K562 (cell line): Measurements from ENCODE around the gene FAM124A.

ENCODE experiments used
- TF ChIP-seq, protein P1 (sequence below): sonication (generic); formaldehyde crosslinking; IDR thresholded peaks from 2 replicates; pipeline ENCODE4 v1.8.1; 2023; ENCODE audit warnings: mild to moderate bottlenecking, missing genetic modification reagents
- TF ChIP-seq, protein P2 (sequence below), 3 experiments: IDR thresholded peaks in 2 of 3; conservative IDR thresholded peaks in 1 of 3; 2 replicates each; pipeline ENCODE4 v1.5.1; 2011 to 2012; ENCODE audit warnings: low read length in 3 of 3, mild to moderate bottlenecking in 3 of 3, control low read depth in 2 of 3, improper control_type of control experiment in 1 of 3, inconsistent platforms in 1 of 3, low read depth in 1 of 3, mixed read lengths in 1 of 3, moderate library complexity in 1 of 3; ENCODE audit not compliant: insufficient read depth in 2 of 3

- TF ChIP-seq, protein P1, sequence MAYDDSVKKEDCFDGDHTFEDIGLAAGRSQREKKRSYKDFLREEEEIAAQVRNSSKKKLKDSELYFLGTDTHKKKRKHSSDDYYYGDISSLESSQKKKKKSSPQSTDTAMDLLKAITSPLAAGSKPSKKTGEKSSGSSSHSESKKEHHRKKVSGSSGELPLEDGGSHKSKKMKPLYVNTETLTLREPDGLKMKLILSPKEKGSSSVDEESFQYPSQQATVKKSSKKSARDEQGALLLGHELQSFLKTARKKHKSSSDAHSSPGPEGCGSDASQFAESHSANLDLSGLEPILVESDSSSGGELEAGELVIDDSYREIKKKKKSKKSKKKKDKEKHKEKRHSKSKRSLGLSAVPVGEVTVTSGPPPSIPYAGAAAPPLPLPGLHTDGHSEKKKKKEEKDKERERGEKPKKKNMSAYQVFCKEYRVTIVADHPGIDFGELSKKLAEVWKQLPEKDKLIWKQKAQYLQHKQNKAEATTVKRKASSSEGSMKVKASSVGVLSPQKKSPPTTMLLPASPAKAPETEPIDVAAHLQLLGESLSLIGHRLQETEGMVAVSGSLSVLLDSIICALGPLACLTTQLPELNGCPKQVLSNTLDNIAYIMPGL (CRISPR knock-in tag): no peak
- TF ChIP-seq, protein P2, sequence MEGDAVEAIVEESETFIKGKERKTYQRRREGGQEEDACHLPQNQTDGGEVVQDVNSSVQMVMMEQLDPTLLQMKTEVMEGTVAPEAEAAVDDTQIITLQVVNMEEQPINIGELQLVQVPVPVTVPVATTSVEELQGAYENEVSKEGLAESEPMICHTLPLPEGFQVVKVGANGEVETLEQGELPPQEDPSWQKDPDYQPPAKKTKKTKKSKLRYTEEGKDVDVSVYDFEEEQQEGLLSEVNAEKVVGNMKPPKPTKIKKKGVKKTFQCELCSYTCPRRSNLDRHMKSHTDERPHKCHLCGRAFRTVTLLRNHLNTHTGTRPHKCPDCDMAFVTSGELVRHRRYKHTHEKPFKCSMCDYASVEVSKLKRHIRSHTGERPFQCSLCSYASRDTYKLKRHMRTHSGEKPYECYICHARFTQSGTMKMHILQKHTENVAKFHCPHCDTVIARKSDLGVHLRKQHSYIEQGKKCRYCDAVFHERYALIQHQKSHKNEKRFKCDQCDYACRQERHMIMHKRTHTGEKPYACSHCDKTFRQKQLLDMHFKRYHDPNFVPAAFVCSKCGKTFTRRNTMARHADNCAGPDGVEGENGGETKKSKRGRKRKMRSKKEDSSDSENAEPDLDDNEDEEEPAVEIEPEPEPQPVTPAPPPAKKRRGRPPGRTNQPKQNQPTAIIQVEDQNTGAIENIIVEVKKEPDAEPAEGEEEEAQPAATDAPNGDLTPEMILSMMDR (IDR thresholded peaks at IDR 0.05 in 2 of 3, conservative IDR thresholded peaks at IDR 0.05 in 1 of 3; ENCODE audit: insufficient read depth in 2 of 3, low read depth in 1 of 3, low read length in 3 of 3): no peak
Measured at GRCh38 chr13:51178456-51179074, 43.6 kb upstream of the FAM124A start.
